Neural crest cell (in vitro differentiated cells): ENCODE results near the gene F2RL1. TPM values are rescaled to one million over a fixed set of nuclear protein-coding genes. Genes with fewer than 3 reads are reported as not detected.
"Not testable (repeated sequence)": the region's sequence is repeated elsewhere in the genome, so short reads cannot be mapped to it uniquely, and the experiment has no call there.

Source experiments
- DNase-seq: peaks from one replicate; pipeline ENCODE4 v3.0.0; 2021; ENCODE audit warnings: low read depth, mixed read lengths, low spot score
- H3K27ac Mint-ChIP-seq: one replicate; pipeline ENCODE4 v1.8.0; 2021; ENCODE audit warnings: mild to moderate bottlenecking, mixed read lengths; ENCODE audit not compliant: unreplicated experiment
- H3K27me3 Mint-ChIP-seq: 2 replicates; pipeline ENCODE4 v1.8.0; 2021; ENCODE audit warnings: low read depth, mild to moderate bottlenecking, mixed read lengths
- H3K36me3 Mint-ChIP-seq: 2 replicates; pipeline ENCODE4 v1.8.0; 2021; ENCODE audit warnings: low read depth, mild to moderate bottlenecking, mixed read lengths
- H3K4me1 Mint-ChIP-seq: 2 replicates; pipeline ENCODE4 v1.8.0; 2021; ENCODE audit warnings: mixed read lengths
- H3K4me3 Mint-ChIP-seq: one replicate; pipeline ENCODE4 v1.8.0; 2021; ENCODE audit warnings: mild to moderate bottlenecking, mixed read lengths
- H3K9me3 Mint-ChIP-seq: 2 replicates; pipeline ENCODE4 v1.8.0; 2021; ENCODE audit warnings: mixed read lengths
- total RNA-seq: library from RNA; stranded (reverse); gene quantifications from 2 replicates; pipeline ENCODE4 v1.2.1, GENCODE V29; 2021
- TF ChIP-seq, protein P1 (sequence below): fragments of 200-600 bp; sonication (generic); conservative IDR thresholded peaks from 2 replicates; pipeline ENCODE4 v1.5.0; 2021; ENCODE audit warnings: antibody characterized with exemption, mild to moderate bottlenecking

F2RL1 gene
- total RNA-seq, 1 donor from 2014 or later = 0.30 TPM

GRCh38 chr5:76808141-76808691, 10.6 kb upstream of the F2RL1 start:
- DNase-seq = no peak
- Mint-ChIP-seq H3K9me3 (peaks cover 4% of the 10 kb centered on the region), H3K4me1 (peaks cover 24% of the 10 kb centered on the region), H3K27ac (peak overlapping the region; percentile 94), H3K27me3 (peaks cover 14% of the 10 kb centered on the region), H3K4me3 (peak overlapping the region; percentile 50), H3K36me3 (peaks cover 8% of the 10 kb centered on the region)
- TF ChIP-seq, protein P1, sequence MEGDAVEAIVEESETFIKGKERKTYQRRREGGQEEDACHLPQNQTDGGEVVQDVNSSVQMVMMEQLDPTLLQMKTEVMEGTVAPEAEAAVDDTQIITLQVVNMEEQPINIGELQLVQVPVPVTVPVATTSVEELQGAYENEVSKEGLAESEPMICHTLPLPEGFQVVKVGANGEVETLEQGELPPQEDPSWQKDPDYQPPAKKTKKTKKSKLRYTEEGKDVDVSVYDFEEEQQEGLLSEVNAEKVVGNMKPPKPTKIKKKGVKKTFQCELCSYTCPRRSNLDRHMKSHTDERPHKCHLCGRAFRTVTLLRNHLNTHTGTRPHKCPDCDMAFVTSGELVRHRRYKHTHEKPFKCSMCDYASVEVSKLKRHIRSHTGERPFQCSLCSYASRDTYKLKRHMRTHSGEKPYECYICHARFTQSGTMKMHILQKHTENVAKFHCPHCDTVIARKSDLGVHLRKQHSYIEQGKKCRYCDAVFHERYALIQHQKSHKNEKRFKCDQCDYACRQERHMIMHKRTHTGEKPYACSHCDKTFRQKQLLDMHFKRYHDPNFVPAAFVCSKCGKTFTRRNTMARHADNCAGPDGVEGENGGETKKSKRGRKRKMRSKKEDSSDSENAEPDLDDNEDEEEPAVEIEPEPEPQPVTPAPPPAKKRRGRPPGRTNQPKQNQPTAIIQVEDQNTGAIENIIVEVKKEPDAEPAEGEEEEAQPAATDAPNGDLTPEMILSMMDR = no peak

- Mint-ChIP-seq H3K27me3 (peaks cover 13% of the 10 kb centered on the region), H3K4me3 (no peak overlapping the region), H3K36me3 (peaks cover 8% of the 10 kb centered on the region), H3K27ac (no peak overlapping the region), H3K4me1 (peaks cover 24% of the 10 kb centered on the region), H3K9me3 (peaks cover 4% of the 10 kb centered on the region)
- DNase-seq = no peak
- TF ChIP-seq, protein P1 = no peak
Measured at GRCh38 chr5:76809141-76809540, 9.7 kb upstream of the F2RL1 start.

DNA sequence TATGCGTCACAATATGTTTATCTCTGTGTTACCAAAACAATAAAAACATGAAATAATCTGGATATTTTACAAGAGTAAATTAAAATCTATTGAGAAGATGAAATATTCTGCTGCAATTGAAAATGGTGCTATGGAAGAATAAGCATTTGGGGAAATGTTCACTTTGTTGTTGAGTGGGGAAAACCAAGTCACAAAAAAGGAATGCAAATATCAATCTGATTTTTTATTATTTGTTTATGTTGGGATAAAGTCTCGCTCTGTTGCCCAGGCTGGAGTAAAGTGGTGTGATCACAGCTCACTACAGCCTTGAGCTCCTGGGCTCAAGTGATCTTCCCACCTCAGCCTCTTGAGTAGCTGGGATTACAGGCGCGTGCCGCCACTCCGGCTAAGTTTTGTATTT, 8.6 kb upstream of the F2RL1 start:
- Mint-ChIP-seq H3K27me3 (peaks cover 17% of the 10 kb centered on the region), H3K9me3 (peaks cover 4% of the 10 kb centered on the region), H3K36me3 (peaks cover 8% of the 10 kb centered on the region), H3K4me3 (no peak overlapping the region), H3K27ac (no peak overlapping the region), H3K4me1 (peaks cover 24% of the 10 kb centered on the region)
- TF ChIP-seq, protein P1 = no peak
- no peak for DNase-seq

DNA sequence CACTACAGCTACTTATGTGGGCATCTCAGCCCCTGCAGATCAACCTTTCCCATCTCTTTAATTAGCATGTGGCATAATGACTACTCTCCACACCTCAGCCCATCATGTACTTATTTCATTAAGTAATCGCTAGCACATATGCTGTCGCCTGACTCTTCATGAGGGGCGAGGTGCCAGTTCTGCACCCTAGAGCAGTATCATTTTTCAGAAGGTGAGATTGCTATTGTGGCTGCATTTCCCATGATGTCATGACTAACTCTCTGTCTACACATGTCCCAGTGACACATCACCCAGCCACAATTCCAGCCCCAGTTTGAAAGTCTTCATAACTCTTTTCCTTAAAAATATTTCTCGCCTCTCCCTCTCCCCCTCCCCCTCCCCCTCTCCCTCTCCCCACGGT, 7.6 kb upstream of the F2RL1 start:
- H3K4me3 Mint-ChIP-seq = no peak overlapping the region
- peaks cover 26% of the 10 kb centered on the region for H3K27me3 Mint-ChIP-seq
- peaks cover 8% of the 10 kb centered on the region for H3K36me3 Mint-ChIP-seq
- DNase-seq = no peak
- H3K9me3 Mint-ChIP-seq = peaks cover 4% of the 10 kb centered on the region
- TF ChIP-seq, protein P1 = no peak
- peaks cover 19% of the 10 kb centered on the region for H3K4me1 Mint-ChIP-seq
- H3K27ac Mint-ChIP-seq = no peak overlapping the region

- DNase-seq = not testable (repeated sequence)
- peaks cover 36% of the 10 kb centered on the region for H3K27me3 Mint-ChIP-seq
- peaks cover 13% of the 10 kb centered on the region for H3K4me1 Mint-ChIP-seq
Measured at GRCh38 chr5:76812209-76812608, 6.6 kb upstream of the F2RL1 start.

GRCh38 chr5:76813982-76814562, 4.8 kb upstream of the F2RL1 start:
- H3K9me3 Mint-ChIP-seq = peaks cover 4% of the 10 kb centered on the region
- peaks cover 7% of the 10 kb centered on the region for H3K4me1 Mint-ChIP-seq
- no peak overlapping the region for H3K27ac Mint-ChIP-seq
- DNase-seq = no peak
- peaks cover 8% of the 10 kb centered on the region for H3K36me3 Mint-ChIP-seq
- peaks cover 46% of the 10 kb centered on the region for H3K27me3 Mint-ChIP-seq
- TF ChIP-seq, protein P1 = no peak
- H3K4me3 Mint-ChIP-seq = no peak overlapping the region

More at GRCh38 chr5:76812209-76812608, 6.6 kb upstream of the F2RL1 start:
- not testable (repeated sequence) for H3K36me3 Mint-ChIP-seq, H3K27ac Mint-ChIP-seq, H3K9me3 Mint-ChIP-seq, H3K4me3 Mint-ChIP-seq
